Stimulated activated memory B cell treated with anti-CD40 and anti-IgM and Interleukin-4, amounts not matched to agents 10 μg/mL and 1 μg/mL and 100 μg/mL, for 72 hours (primary cell): ENCODE data around the gene PCDH18.
"Not testable (repeated sequence)": the region's sequence is repeated elsewhere in the genome, so short reads cannot be mapped to it uniquely, and the experiment has no call there.

Experiments
- ATAC-seq: fragments of 150-1000 bp; cut with Tn5 transposase; 2 replicates; pipeline ENCODE4 v1.10.0; 2021
- H3K27ac Mint-ChIP-seq: one replicate; pipeline ENCODE4 v1.8.0; 2022; ENCODE audit warnings: mild to moderate bottlenecking, mixed read lengths
- H3K27me3 Mint-ChIP-seq: one replicate; pipeline ENCODE4 v1.8.0; 2022; ENCODE audit warnings: mixed read lengths
- H3K36me3 Mint-ChIP-seq: one replicate; pipeline ENCODE4 v1.8.0; 2022; ENCODE audit warnings: mixed read lengths
- H3K4me1 Mint-ChIP-seq: one replicate; pipeline ENCODE4 v1.8.0; 2022; ENCODE audit warnings: mixed read lengths
- H3K4me3 Mint-ChIP-seq: one replicate; pipeline ENCODE4 v1.8.0; 2022; ENCODE audit warnings: mild to moderate bottlenecking, moderate library complexity, mixed read lengths
- H3K9me3 Mint-ChIP-seq: one replicate; pipeline ENCODE4 v1.8.0; 2022; ENCODE audit warnings: mixed read lengths

The PCDH18 gene

GRCh38 chr4:137536789-137537561 lies 4.7 kb upstream of the PCDH18 start:
- Mint-ChIP-seq H3K36me3 (no peaks in the 10 kb centered on the region), H3K27ac (no peak overlapping the region), H3K4me1 (no peaks in the 10 kb centered on the region), H3K9me3 (no peaks in the 10 kb centered on the region), H3K27me3 (no peaks in the 10 kb centered on the region), H3K4me3 (no peak overlapping the region)
- no peak for ATAC-seq

- H3K36me3 Mint-ChIP-seq, result no peaks in the 10 kb centered on the region
- no peaks in the 10 kb centered on the region for H3K27me3 Mint-ChIP-seq
- no peaks in the 10 kb centered on the region for H3K9me3 Mint-ChIP-seq
- no peaks in the 10 kb centered on the region for H3K4me1 Mint-ChIP-seq
- H3K27ac Mint-ChIP-seq, result no peak overlapping the region
- no peak overlapping the region for H3K4me3 Mint-ChIP-seq
- no peak for ATAC-seq
Measured at GRCh38 chr4:137535718-137536117, 3.4 kb upstream of the PCDH18 start.

GRCh38 chr4:137534516-137534915 lies 2.2 kb upstream of the PCDH18 start:
- H3K27me3 Mint-ChIP-seq, result no peaks in the 10 kb centered on the region
- no peak overlapping the region for H3K4me3 Mint-ChIP-seq
- H3K4me1 Mint-ChIP-seq, result no peaks in the 10 kb centered on the region
- no peak for ATAC-seq
- H3K9me3 Mint-ChIP-seq, result no peaks in the 10 kb centered on the region
- no peak overlapping the region for H3K27ac Mint-ChIP-seq
- no peaks in the 10 kb centered on the region for H3K36me3 Mint-ChIP-seq

- no peaks in the 10 kb centered on the region for H3K9me3 Mint-ChIP-seq
- no peaks in the 10 kb centered on the region for H3K36me3 Mint-ChIP-seq
- no peaks in the 10 kb centered on the region for H3K27me3 Mint-ChIP-seq
- no peak for ATAC-seq
- H3K27ac Mint-ChIP-seq, result no peak overlapping the region
- H3K4me3 Mint-ChIP-seq, result no peak overlapping the region
- H3K4me1 Mint-ChIP-seq, result no peaks in the 10 kb centered on the region
Measured at GRCh38 chr4:137533855-137534254, 1.6 kb upstream of the PCDH18 start.

GRCh38 chr4:137532869-137533236 lies 559 bp upstream of the PCDH18 start:
- H3K4me3 Mint-ChIP-seq, result no peak overlapping the region
- no peaks in the 10 kb centered on the region for H3K9me3 Mint-ChIP-seq
- ATAC-seq, result no peak
- no peaks in the 10 kb centered on the region for H3K36me3 Mint-ChIP-seq
- no peaks in the 10 kb centered on the region for H3K4me1 Mint-ChIP-seq
- H3K27ac Mint-ChIP-seq, result no peak overlapping the region
- no peaks in the 10 kb centered on the region for H3K27me3 Mint-ChIP-seq

- H3K4me3 Mint-ChIP-seq, result no peak overlapping the region
- H3K27ac Mint-ChIP-seq, result no peak overlapping the region
- no peak for ATAC-seq
- no peaks in the 10 kb centered on the region for H3K36me3 Mint-ChIP-seq
- no peaks in the 10 kb centered on the region for H3K27me3 Mint-ChIP-seq
- no peaks in the 10 kb centered on the region for H3K9me3 Mint-ChIP-seq
- no peaks in the 10 kb centered on the region for H3K4me1 Mint-ChIP-seq
Measured at GRCh38 chr4:137531168-137531985, 917 bp downstream of the PCDH18 start.

- Mint-ChIP-seq H3K4me1 (no peaks in the 10 kb centered on the region), H3K9me3 (no peaks in the 10 kb centered on the region), H3K4me3 (no peak overlapping the region), H3K36me3 (no peaks in the 10 kb centered on the region), H3K27ac (no peak overlapping the region), H3K27me3 (no peaks in the 10 kb centered on the region)
- ATAC-seq, result no peak
Measured at GRCh38 chr4:137530176-137530575, 2.1 kb downstream of the PCDH18 start.

- Mint-ChIP-seq H3K4me1 (no peaks in the 10 kb centered on the region), H3K36me3 (no peaks in the 10 kb centered on the region), H3K27me3 (no peaks in the 10 kb centered on the region), H3K27ac (no peak overlapping the region), H3K9me3 (no peaks in the 10 kb centered on the region), H3K4me3 (no peak overlapping the region)
- ATAC-seq, result no peak
Measured at GRCh38 chr4:137529432-137529831, 2.9 kb downstream of the PCDH18 start.

GRCh38 chr4:137528673-137529072 lies 3.6 kb downstream of the PCDH18 start:
- H3K4me3 Mint-ChIP-seq, result no peak overlapping the region
- H3K4me1 Mint-ChIP-seq, result no peaks in the 10 kb centered on the region
- no peaks in the 10 kb centered on the region for H3K9me3 Mint-ChIP-seq
- H3K27ac Mint-ChIP-seq, result no peak overlapping the region
- no peaks in the 10 kb centered on the region for H3K27me3 Mint-ChIP-seq
- ATAC-seq, result no peak
- no peaks in the 10 kb centered on the region for H3K36me3 Mint-ChIP-seq

- no peak for ATAC-seq
- H3K4me1 Mint-ChIP-seq, result no peaks in the 10 kb centered on the region
- H3K9me3 Mint-ChIP-seq, result no peaks in the 10 kb centered on the region
- no peaks in the 10 kb centered on the region for H3K27me3 Mint-ChIP-seq
- H3K4me3 Mint-ChIP-seq, result no peak overlapping the region
- H3K27ac Mint-ChIP-seq, result no peak overlapping the region
- H3K36me3 Mint-ChIP-seq, result no peaks in the 10 kb centered on the region
Measured at GRCh38 chr4:137526681-137527080, 5.6 kb downstream of the PCDH18 start.

- H3K4me3 Mint-ChIP-seq, result no peak overlapping the region
- ATAC-seq, result no peak
- H3K27ac Mint-ChIP-seq, result no peak overlapping the region
- H3K4me1 Mint-ChIP-seq, result no peaks in the 10 kb centered on the region
- no peaks in the 10 kb centered on the region for H3K9me3 Mint-ChIP-seq
- H3K27me3 Mint-ChIP-seq, result no peaks in the 10 kb centered on the region
- H3K36me3 Mint-ChIP-seq, result no peaks in the 10 kb centered on the region
Measured at GRCh38 chr4:137524725-137525369, 7.4 kb downstream of the PCDH18 start.

GRCh38 chr4:137523329-137523728 lies 9.0 kb downstream of the PCDH18 start:
- no peaks in the 10 kb centered on the region for H3K36me3 Mint-ChIP-seq
- H3K4me1 Mint-ChIP-seq, result no peaks in the 10 kb centered on the region
- no peaks in the 10 kb centered on the region for H3K9me3 Mint-ChIP-seq

GRCh38 chr4:137521053-137521452 lies 11.2 kb downstream of the PCDH18 start:
- Mint-ChIP-seq H3K27ac (no peak overlapping the region), H3K9me3 (no peaks in the 10 kb centered on the region), H3K4me3 (no peak overlapping the region), H3K27me3 (no peaks in the 10 kb centered on the region), H3K36me3 (no peaks in the 10 kb centered on the region), H3K4me1 (no peaks in the 10 kb centered on the region)
- ATAC-seq, result no peak

More at GRCh38 chr4:137523329-137523728, 9.0 kb downstream of the PCDH18 start:
- ATAC-seq, result no peak
- no peak overlapping the region for H3K4me3 Mint-ChIP-seq
- H3K27me3 Mint-ChIP-seq, result no peaks in the 10 kb centered on the region
- H3K27ac Mint-ChIP-seq, result no peak overlapping the region

- H3K27ac Mint-ChIP-seq, result no peak overlapping the region
- no peaks in the 10 kb centered on the region for H3K9me3 Mint-ChIP-seq
- ATAC-seq, result no peak
- no peaks in the 10 kb centered on the region for H3K36me3 Mint-ChIP-seq
- no peaks in the 10 kb centered on the region for H3K4me1 Mint-ChIP-seq
- no peaks in the 10 kb centered on the region for H3K27me3 Mint-ChIP-seq
- no peak overlapping the region for H3K4me3 Mint-ChIP-seq
Measured at GRCh38 chr4:137519406-137519805, 12.9 kb downstream of the PCDH18 start.

- not testable (repeated sequence) for H3K4me1 Mint-ChIP-seq, H3K27me3 Mint-ChIP-seq, ATAC-seq, H3K36me3 Mint-ChIP-seq, H3K9me3 Mint-ChIP-seq, H3K27ac Mint-ChIP-seq, H3K4me3 Mint-ChIP-seq
Measured at GRCh38 chr4:137517323-137517722, 15.0 kb downstream of the PCDH18 start.
